NCI-H2107 treated with DMSO at 0.1 percent for 48 hours (cell line): ENCODE measurements around the gene NDUFAF8.

ENCODE experiments used
- DNase-seq: peaks from one replicate; lab custom pipeline; 2025; ENCODE audit not compliant: unreplicated experiment; lab: John Stamatoyannopoulos, UW

Gene NDUFAF8

GRCh38 chr17:81238490-81238814 lies 666 bp upstream of the NDUFAF8 start:
- no peak for DNase-seq

GRCh38 chr17:81239714-81240555 lies 817 bp downstream of the NDUFAF8 start:
- no peak for DNase-seq

- no peak for DNase-seq
Observed at GRCh38 chr17:81240761-81241160, 1.6 kb downstream of the NDUFAF8 start.

GRCh38 chr17:81241203-81241602 lies 2.1 kb downstream of the NDUFAF8 start:
- DNase-seq: no peak

GRCh38 chr17:81241648-81242420 lies 2.7 kb downstream of the NDUFAF8 start:
- DNase-seq: no peak

GRCh38 chr17:81242421-81243332 lies 3.6 kb downstream of the NDUFAF8 start:
- DNase-seq: no peak

- no peak for DNase-seq
Observed at GRCh38 chr17:81243333-81243664, 4.2 kb downstream of the NDUFAF8 start.

- DNase-seq: no peak
Observed at GRCh38 chr17:81244358-81245023, 5.4 kb downstream of the NDUFAF8 start.

- no peak for DNase-seq
Observed at GRCh38 chr17:81245024-81245664, 6.0 kb downstream of the NDUFAF8 start.

- DNase-seq: no peak
Observed at GRCh38 chr17:81245665-81246342, 6.7 kb downstream of the NDUFAF8 start.

GRCh38 chr17:81246343-81246670 lies 7.2 kb downstream of the NDUFAF8 start:
- DNase-seq: no peak

- DNase-seq: no peak
Observed at GRCh38 chr17:81246679-81247338, 7.7 kb downstream of the NDUFAF8 start.

- no peak for DNase-seq
Observed at GRCh38 chr17:81247339-81247990, 8.3 kb downstream of the NDUFAF8 start.

GRCh38 chr17:81248649-81249048 lies 9.5 kb downstream of the NDUFAF8 start:
- no peak for DNase-seq

- DNase-seq: no peak
Observed at GRCh38 chr17:81249223-81250040, 10.3 kb downstream of the NDUFAF8 start.

- peak; percentile 42 for DNase-seq
Observed at GRCh38 chr17:81250286-81251093, 11.4 kb downstream of the NDUFAF8 start.

GRCh38 chr17:81251094-81251708 lies 12.1 kb downstream of the NDUFAF8 start:
- peak; percentile 71 for DNase-seq
